ENCODE data around the gene RAB40C.

Gene RAB40C

GRCh38 chr16:620700-621525 is 31.0 kb downstream of the RAB40C start:
- no peak for DNase-seq (ENCODE audit: low read depth, low spot score)
- H3K36me3 ChIP-seq (ENCODE audit: insufficient read depth, low read length): no peaks in the 10 kb centered on the region
- no peak overlapping the region for H3K4me3 ChIP-seq
- no peak overlapping the region for H3K9ac ChIP-seq (ENCODE audit: insufficient read length)
- no peaks in the 10 kb centered on the region for H3K9me3 ChIP-seq (ENCODE audit: low read depth, low read length)
- no peak overlapping the region for H3K27ac ChIP-seq
- no peak for TF ChIP-seq FOXP2 (optimal IDR thresholded peaks at IDR 0.05; ENCODE audit: control extremely low read depth, extremely low read length, insufficient read depth)
- TF ChIP-seq EZH2 (IDR thresholded peaks at IDR 0.05): no peak
- TF ChIP-seq POLR2AphosphoS5 (IDR thresholded peaks at IDR 0.05; ENCODE audit: borderline replicate concordance, low read depth, low read length): no peak

- no peak overlapping the region for H3K9ac ChIP-seq (ENCODE audit: insufficient read length)
- DNase-seq (ENCODE audit: low read depth, low spot score): no peak
Observed at GRCh38 chr16:621526-622105, 31.8 kb downstream of the RAB40C start.

GRCh38 chr16:622920-623280 is 33.0 kb downstream of the RAB40C start:
- no peaks in the 10 kb centered on the region for H3K36me3 ChIP-seq (ENCODE audit: insufficient read depth, low read length)
- H3K9ac ChIP-seq (ENCODE audit: insufficient read length): no peak overlapping the region
- TF ChIP-seq FOXP2 (optimal IDR thresholded peaks at IDR 0.05; ENCODE audit: control extremely low read depth, extremely low read length, insufficient read depth) (no peak), EZH2 (IDR thresholded peaks at IDR 0.05) (no peak), POLR2AphosphoS5 (IDR thresholded peaks at IDR 0.05; ENCODE audit: borderline replicate concordance, low read depth, low read length) (no peak)
- no peak overlapping the region for H3K4me3 ChIP-seq
- no peak overlapping the region for H3K27ac ChIP-seq
- no peak for DNase-seq (ENCODE audit: low read depth, low spot score)
- H3K9me3 ChIP-seq (ENCODE audit: low read depth, low read length): no peaks in the 10 kb centered on the region

More at GRCh38 chr16:621526-622105, 31.8 kb downstream of the RAB40C start:
- no peaks in the 10 kb centered on the region for H3K36me3 ChIP-seq (ENCODE audit: insufficient read depth, low read length)
- TF ChIP-seq POLR2AphosphoS5 (IDR thresholded peaks at IDR 0.05; ENCODE audit: borderline replicate concordance, low read depth, low read length) (no peak), FOXP2 (optimal IDR thresholded peaks at IDR 0.05; ENCODE audit: control extremely low read depth, extremely low read length, insufficient read depth) (no peak), EZH2 (IDR thresholded peaks at IDR 0.05) (no peak)
- H3K27ac ChIP-seq: no peak overlapping the region
- no peak overlapping the region for H3K4me3 ChIP-seq
- no peaks in the 10 kb centered on the region for H3K9me3 ChIP-seq (ENCODE audit: low read depth, low read length)

- no peak overlapping the region for H3K9ac ChIP-seq (ENCODE audit: insufficient read length)
- no peak for DNase-seq (ENCODE audit: low read depth, low spot score)
- H3K36me3 ChIP-seq (ENCODE audit: insufficient read depth, low read length): no peaks in the 10 kb centered on the region
- no peak overlapping the region for H3K27ac ChIP-seq
- TF ChIP-seq FOXP2 (optimal IDR thresholded peaks at IDR 0.05; ENCODE audit: control extremely low read depth, extremely low read length, insufficient read depth): no peak
- TF ChIP-seq EZH2 (IDR thresholded peaks at IDR 0.05): no peak
- TF ChIP-seq POLR2AphosphoS5 (IDR thresholded peaks at IDR 0.05; ENCODE audit: borderline replicate concordance, low read depth, low read length): no peak
- no peak overlapping the region for H3K4me3 ChIP-seq
- no peaks in the 10 kb centered on the region for H3K9me3 ChIP-seq (ENCODE audit: low read depth, low read length)
Observed at GRCh38 chr16:624526-625070, 34.7 kb downstream of the RAB40C start.

DNA sequence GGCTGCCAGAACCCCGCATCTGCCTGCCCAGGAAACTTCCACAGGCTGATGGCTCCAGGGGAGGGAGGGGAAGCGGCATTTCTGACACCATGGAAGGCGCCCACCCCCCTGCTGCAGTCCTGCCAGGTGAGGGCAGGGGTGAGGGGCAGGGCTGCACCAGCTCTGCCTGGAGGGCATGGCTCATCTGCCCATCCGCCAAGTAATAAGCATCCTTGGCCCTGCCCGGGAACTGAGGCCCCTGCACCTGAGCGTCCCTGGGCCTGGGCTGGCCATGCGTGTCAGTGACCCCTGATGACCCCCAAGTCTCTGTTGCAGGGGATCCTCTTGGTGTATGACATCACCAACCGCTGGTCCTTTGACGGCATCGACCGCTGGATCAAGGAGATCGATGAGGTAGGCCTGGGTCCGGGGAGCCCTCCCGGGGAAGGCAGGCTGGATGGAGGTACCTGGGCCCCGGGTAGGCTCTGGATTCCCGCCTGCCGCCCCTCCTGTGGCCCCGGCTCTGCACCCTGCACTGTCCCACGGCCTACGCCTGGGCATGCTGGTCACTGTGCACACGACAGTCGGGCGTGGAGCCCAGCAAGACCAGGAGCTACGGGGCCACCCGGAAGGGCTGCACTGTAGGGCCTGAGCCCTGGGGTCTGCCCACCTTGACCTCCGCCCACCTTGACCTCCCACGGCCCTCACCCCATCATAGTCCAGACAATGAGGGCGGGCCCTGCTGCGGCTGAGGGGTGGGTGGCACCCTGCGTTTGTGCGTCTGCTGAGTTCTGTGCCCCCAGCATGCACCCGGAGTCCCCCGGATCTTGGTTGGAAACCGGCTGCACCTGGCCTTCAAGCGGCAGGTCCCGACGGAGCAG is 35.5 kb downstream of the RAB40C start:
- TF ChIP-seq POLR2AphosphoS5 (IDR thresholded peaks at IDR 0.05; ENCODE audit: borderline replicate concordance, low read depth, low read length): no peak
- TF ChIP-seq EZH2 (IDR thresholded peaks at IDR 0.05): no peak
- Histone ChIP-seq H3K4me3 (no peak overlapping the region), H3K36me3 (ENCODE audit: insufficient read depth, low read length) (no peaks in the 10 kb centered on the region), H3K9me3 (ENCODE audit: low read depth, low read length) (no peaks in the 10 kb centered on the region), H3K9ac (ENCODE audit: insufficient read length) (no peak overlapping the region), H3K27ac (no peak overlapping the region)
- no peak for DNase-seq (ENCODE audit: low read depth, low spot score)

DNA sequence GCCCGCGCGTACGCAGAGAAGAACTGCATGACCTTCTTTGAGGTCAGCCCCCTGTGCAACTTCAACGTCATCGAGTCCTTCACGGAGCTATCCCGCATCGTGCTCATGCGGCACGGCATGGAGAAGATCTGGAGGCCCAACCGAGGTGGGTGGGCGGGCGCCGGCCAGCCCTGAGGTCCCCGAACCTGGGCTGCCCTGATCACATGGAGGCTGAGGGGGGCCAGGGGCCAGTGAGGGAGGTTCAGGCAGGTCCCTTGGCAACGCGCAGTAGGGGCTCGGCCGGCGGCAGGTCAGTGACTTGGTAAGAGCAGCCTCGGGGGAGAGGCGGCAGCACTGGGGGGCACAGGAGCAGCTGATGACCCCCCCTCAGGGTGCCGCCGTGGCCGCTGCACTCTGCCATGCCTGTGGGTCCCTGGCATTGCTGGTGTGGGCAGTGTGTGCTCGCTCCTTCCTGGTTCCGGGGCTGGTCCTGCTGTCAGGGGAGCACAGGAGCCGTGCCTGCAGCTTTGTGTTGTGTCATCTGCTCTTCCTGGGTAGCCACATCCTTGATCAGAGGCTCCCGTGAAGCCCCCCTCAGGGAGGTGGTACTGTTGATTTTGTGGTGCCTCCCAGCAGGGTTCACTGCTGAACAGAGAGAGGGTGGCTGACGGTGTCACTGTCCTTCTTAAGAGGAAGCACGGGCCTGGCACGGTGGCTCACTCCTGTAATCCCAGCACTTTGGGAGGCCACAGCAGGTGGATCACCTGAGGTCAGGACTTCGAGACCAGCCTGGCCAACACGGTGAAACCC is 36.3 kb downstream of the RAB40C start:
- Histone ChIP-seq H3K4me3 (no peak overlapping the region), H3K36me3 (ENCODE audit: insufficient read depth, low read length) (no peaks in the 10 kb centered on the region), H3K9me3 (ENCODE audit: low read depth, low read length) (no peaks in the 10 kb centered on the region), H3K9ac (ENCODE audit: insufficient read length) (no peak overlapping the region), H3K27ac (no peak overlapping the region)
- no peak for DNase-seq (ENCODE audit: low read depth, low spot score)
- no peak for TF ChIP-seq FOXP2 (optimal IDR thresholded peaks at IDR 0.05; ENCODE audit: control extremely low read depth, extremely low read length, insufficient read depth)

- H3K27ac ChIP-seq: no peak overlapping the region
- H3K4me3 ChIP-seq: no peak overlapping the region
- no peak for DNase-seq (ENCODE audit: low read depth, low spot score)
- H3K9ac ChIP-seq (ENCODE audit: insufficient read length): no peak overlapping the region
- no peaks in the 10 kb centered on the region for H3K36me3 ChIP-seq (ENCODE audit: insufficient read depth, low read length)
- H3K9me3 ChIP-seq (ENCODE audit: low read depth, low read length): no peaks in the 10 kb centered on the region
- no peak for TF ChIP-seq POLR2AphosphoS5 (IDR thresholded peaks at IDR 0.05; ENCODE audit: borderline replicate concordance, low read depth, low read length)
Observed at GRCh38 chr16:626787-627453, 37.1 kb downstream of the RAB40C start.
